GM21723 (cell line): ENCODE measurements around the gene FBXO4.

Experiments
- ATAC-seq: cut with Tn5 transposase; IDR thresholded peaks from one replicate; pipeline ENCODE4 v1.9.1; 2021; ENCODE audit warnings: mild to moderate bottlenecking, moderate library complexity; ENCODE audit not compliant: unreplicated experiment

Gene FBXO4

GRCh38 chr5:41924872-41925554 is at the start of gene FBXO4:
Gene FBXO4, plus strand, starts transcription at chr5:41925281. Its CDS starts 29 bp downstream, at chr5:41925310.
- peak; percentile 97 for ATAC-seq

- no peak for ATAC-seq
These were observed 48.4 kb upstream of the FBXO4 start for GRCh38 chr5:41876678-41877077.

GRCh38 chr5:41877408-41877807 is 47.7 kb upstream of the FBXO4 start:
- ATAC-seq, result no peak

GRCh38 chr5:41878173-41878572 is 46.9 kb upstream of the FBXO4 start:
- no peak for ATAC-seq

GRCh38 chr5:41878643-41879478 is 46.2 kb upstream of the FBXO4 start:
- ATAC-seq, result no peak

- ATAC-seq, result no peak
These were observed 42.3 kb upstream of the FBXO4 start for GRCh38 chr5:41882765-41883164.

- no peak for ATAC-seq
These were observed 41.8 kb upstream of the FBXO4 start for GRCh38 chr5:41883243-41883642.

- ATAC-seq, result no peak
These were observed 41.1 kb upstream of the FBXO4 start for GRCh38 chr5:41883936-41884335.

GRCh38 chr5:41885286-41885685 is 39.8 kb upstream of the FBXO4 start:
- no peak for ATAC-seq

GRCh38 chr5:41891066-41891707 is 33.9 kb upstream of the FBXO4 start:
- no peak for ATAC-seq

GRCh38 chr5:41892031-41892430 is 33.0 kb upstream of the FBXO4 start:
- ATAC-seq, result no peak

GRCh38 chr5:41893074-41893851 is 31.8 kb upstream of the FBXO4 start:
- ATAC-seq, result peak; percentile 82

GRCh38 chr5:41896230-41896629 is 28.9 kb upstream of the FBXO4 start:
- no peak for ATAC-seq

- ATAC-seq, result no peak
These were observed 21.6 kb upstream of the FBXO4 start for GRCh38 chr5:41903382-41903891.

- peak; percentile 99 for ATAC-seq
These were observed 20.9 kb upstream of the FBXO4 start, which contains the start of gene RIMOC1 for GRCh38 chr5:41903892-41904799. Gene RIMOC1, plus strand, starts transcription at chr5:41904344. Its CDS starts 24 bp downstream, at chr5:41904368.

- no peak for ATAC-seq
These were observed 18.9 kb upstream of the FBXO4 start for GRCh38 chr5:41906151-41906550.

GRCh38 chr5:41908374-41909079 is 16.6 kb upstream of the FBXO4 start:
- ATAC-seq, result no peak

GRCh38 chr5:41918105-41918504 is 7.0 kb upstream of the FBXO4 start:
- ATAC-seq, result peak; percentile 72

GRCh38 chr5:41921166-41921565 is 3.9 kb upstream of the FBXO4 start:
- no peak for ATAC-seq
